IMR-90 (cell line): ENCODE results near the gene KLHL29. TPM values are rescaled to one million over a fixed set of nuclear protein-coding genes. Genes with fewer than 3 reads are reported as not detected.

Experiments
- ATAC-seq: fragments of 200-7000 bp; cut with Tn5 transposase; 2 replicates; pipeline ENCODE4 v1.9.1; 2020; ENCODE audit warnings: low read depth, mild to moderate bottlenecking, moderate library complexity
- BruUV-seq: library from RNA; stranded (reverse); fragments of 400-500 nt; replicated peaks from 2 replicates; lab custom pipeline; 2021; lab: Mats Ljungman, UMichigan
- CTCF ChIA-PET: fragments of 300-600 bp; formaldehyde crosslinking; extraction: SDS; loops from one replicate; lab custom pipeline; 2021; ENCODE audit warnings: antibody characterized with exemption; lab: Yijun Ruan, JAX
- POLR2A ChIA-PET: fragments of 300-600 bp; sonication (Branson Sonifier 250); formaldehyde crosslinking; loops from one replicate; lab custom pipeline; 2022; ENCODE audit warnings: antibody characterized with exemption; ENCODE audit not compliant: unreplicated experiment; lab: Charles Lee
- DNase-seq: peaks from one replicate; pipeline ENCODE4 v3.0.0; 2013
- H2AFZ ChIP-seq: replicated peaks from 2 replicates; pipeline ENCODE3; 2013; ENCODE audit warnings: low read length, mild to moderate bottlenecking; ENCODE audit not compliant: poor library complexity
- H2AK5ac ChIP-seq: 2 replicates; pipeline ENCODE4 v1.6.1; 2013; ENCODE audit warnings: low read depth, low read length, inconsistent platforms
- H2AK9ac ChIP-seq: replicated peaks from 2 replicates; pipeline ENCODE3; 2013; ENCODE audit warnings: mild to moderate bottlenecking, low read depth, low read length, moderate library complexity; ENCODE audit not compliant: poor library complexity
- H2BK120ac ChIP-seq: 2 replicates; pipeline ENCODE4 v1.6.1; 2013; ENCODE audit warnings: low read depth, low read length, inconsistent platforms
- H2BK15ac ChIP-seq: 3 replicates; pipeline ENCODE4 v1.6.1; 2013; ENCODE audit warnings: low read depth, low read length, inconsistent platforms
- H2BK20ac ChIP-seq: 2 replicates; pipeline ENCODE4 v1.6.1; 2013; ENCODE audit warnings: low read depth, mild to moderate bottlenecking, inconsistent platforms, low read length, moderate library complexity
- H2BK5ac ChIP-seq: 2 replicates; pipeline ENCODE4 v1.6.1; 2013; ENCODE audit warnings: mild to moderate bottlenecking, low read depth, low read length, inconsistent platforms; ENCODE audit not compliant: poor library complexity, severe bottlenecking
- H3K14ac ChIP-seq: replicated peaks from 2 replicates; pipeline ENCODE4 v1.6.1; 2013; ENCODE audit warnings: low read depth, low read length, inconsistent platforms
- H3K18ac ChIP-seq: 2 replicates; pipeline ENCODE4 v1.6.1; 2013; ENCODE audit warnings: low read depth, low read length, control low read depth
- H3K23ac ChIP-seq: 2 replicates; pipeline ENCODE4 v1.6.1; 2013; ENCODE audit warnings: low read depth, low read length, inconsistent platforms
- H3K27ac ChIP-seq: 2 replicates; pipeline ENCODE4 v1.5.1; 2013; ENCODE audit warnings: mild to moderate bottlenecking, control low read depth, low read length; ENCODE audit not compliant: insufficient read depth
- H3K27me3 ChIP-seq: 2 replicates; pipeline ENCODE4 v1.6.1; 2013; ENCODE audit warnings: low read length; ENCODE audit not compliant: control insufficient read depth, insufficient read depth
- H3K36me3 ChIP-seq: 2 replicates; pipeline ENCODE4 v1.6.1; 2013; ENCODE audit warnings: low read length, mixed read lengths; ENCODE audit not compliant: control insufficient read depth, insufficient read depth
- H3K4ac ChIP-seq: 2 replicates; pipeline ENCODE4 v1.6.1; 2013; ENCODE audit warnings: low read depth, low read length, inconsistent platforms
- H3K4me1 ChIP-seq: 2 replicates; pipeline ENCODE4 v1.6.1; 2013; ENCODE audit warnings: low read length, mixed read lengths; ENCODE audit not compliant: control insufficient read depth, insufficient read depth
- H3K4me2 ChIP-seq: 2 replicates; pipeline ENCODE4 v1.6.1; 2013; ENCODE audit warnings: low read depth, mild to moderate bottlenecking, control low read depth, low read length, moderate library complexity
- H3K4me3 ChIP-seq: 2 replicates; pipeline ENCODE4 v1.5.1; 2013; ENCODE audit warnings: low read depth, mild to moderate bottlenecking, control low read depth, low read length, moderate library complexity; ENCODE audit not compliant: insufficient read depth
- H3K56ac ChIP-seq: 2 replicates; pipeline ENCODE4 v1.6.1; 2013; ENCODE audit warnings: low read length, inconsistent platforms; ENCODE audit not compliant: insufficient read depth; ENCODE audit errors: extremely low read depth
- H3K79me1 ChIP-seq, 2 experiments: 2 replicates each; pipeline ENCODE4 v1.6.1; 2013; ENCODE audit warnings: low read length in 2 of 2, inconsistent platforms in 1 of 2, low read depth in 1 of 2
- H3K9ac ChIP-seq: 2 replicates; pipeline ENCODE4 v1.6.1; 2013; ENCODE audit warnings: low read depth, low read length, control low read depth
- H3K9me1 ChIP-seq: 2 replicates; pipeline ENCODE4 v1.6.1; 2013; ENCODE audit warnings: low read length, inconsistent platforms; ENCODE audit not compliant: insufficient read depth
- H3K9me3 ChIP-seq: 2 replicates; pipeline ENCODE4 v1.6.1; 2013; ENCODE audit warnings: low read length; ENCODE audit not compliant: control insufficient read depth, insufficient read depth
- H4K20me1 ChIP-seq: 2 replicates; pipeline ENCODE4 v1.6.1; 2013; ENCODE audit warnings: low read length, inconsistent platforms; ENCODE audit not compliant: insufficient read depth
- H4K5ac ChIP-seq: 2 replicates; pipeline ENCODE4 v1.6.1; 2013; ENCODE audit warnings: mild to moderate bottlenecking, low read depth, low read length, control low read depth
- H4K8ac ChIP-seq, 2 experiments: 2 replicates each; pipeline ENCODE4 v1.6.1; 2013; ENCODE audit warnings: low read depth in 2 of 2, low read length in 2 of 2, control low read depth in 1 of 2, inconsistent platforms in 1 of 2
- H4K91ac ChIP-seq: 2 replicates; pipeline ENCODE4 v1.6.1; 2013; ENCODE audit warnings: low read depth, low read length, inconsistent platforms; ENCODE audit not compliant: insufficient read depth
- BHLHE40 ChIP-seq: fragments of 150-350 bp; IDR thresholded peaks from 2 replicates; pipeline ENCODE4 v1.6.1; 2016; ENCODE audit warnings: mild to moderate bottlenecking, low read depth, low read length
- CEBPB ChIP-seq: IDR thresholded peaks from 2 replicates; pipeline ENCODE4 v1.6.1; 2012; ENCODE audit warnings: low read depth, low read length, improper control_type of control experiment
- CHD1 ChIP-seq: IDR thresholded peaks from 2 replicates; pipeline ENCODE4 v1.6.1; 2012; ENCODE audit warnings: low read depth, low read length, improper control_type of control experiment
- FOS ChIP-seq: fragments of 150-350 bp; IDR thresholded peaks from 2 replicates; pipeline ENCODE4 v1.6.1; 2016; ENCODE audit warnings: low read depth, low read length
- MAFK ChIP-seq: IDR thresholded peaks from 2 replicates; pipeline ENCODE4 v1.6.1; 2012; ENCODE audit warnings: low read depth, low read length, improper control_type of control experiment
- MAZ ChIP-seq: IDR thresholded peaks from 2 replicates; pipeline ENCODE4 v1.6.1; 2012; ENCODE audit warnings: low read depth, mild to moderate bottlenecking, low read length, improper control_type of control experiment, moderate library complexity, borderline replicate concordance
- MXI1 ChIP-seq: IDR thresholded peaks from 2 replicates; pipeline ENCODE4 v1.6.1; 2012; ENCODE audit warnings: low read depth, mild to moderate bottlenecking, low read length, moderate library complexity, borderline replicate concordance
- NFE2L2 ChIP-seq: fragments of 150-350 bp; IDR thresholded peaks from 2 replicates; pipeline ENCODE4 v1.6.1; 2016; ENCODE audit warnings: low read depth, mild to moderate bottlenecking, low read length
- POLR2A ChIP-seq: IDR thresholded peaks from 2 replicates; pipeline ENCODE4 v1.6.1; 2012; ENCODE audit warnings: mild to moderate bottlenecking, low read depth, low read length
- RAD21 ChIP-seq: IDR thresholded peaks from 2 replicates; pipeline ENCODE4 v1.6.1; 2012; ENCODE audit warnings: low read length, improper control_type of control experiment
- RCOR1 ChIP-seq: IDR thresholded peaks from 2 replicates; pipeline ENCODE4 v1.6.1; 2012; ENCODE audit warnings: mild to moderate bottlenecking, low read length, improper control_type of control experiment; ENCODE audit not compliant: insufficient replicate concordance
- RFX5 ChIP-seq: IDR thresholded peaks from 2 replicates; pipeline ENCODE4 v1.8.0; 2012; ENCODE audit warnings: low read depth, mild to moderate bottlenecking, low read length, moderate library complexity
- SMC3 ChIP-seq: fragments of 150-350 bp; IDR thresholded peaks from 2 replicates; pipeline ENCODE4 v1.6.1; 2016; ENCODE audit warnings: low read depth, mild to moderate bottlenecking, antibody characterized with exemption, low read length, moderate library complexity
- WGBS, 2 experiments: methylation state at CpG; one replicate each; pipeline versions ENCODE4 v1.1.5 to v1.1.7; 2013; ENCODE audit warnings: missing lambda C conversion rate in 2 of 2; ENCODE audit not compliant: insufficient read length in 1 of 2; ENCODE audit errors: extremely low coverage in 2 of 2; 5-methylcytosine and 5-hydroxymethylcytosine counted together
- dilution Hi-C: fragments of 300-500 bp; cut with HindIII; formaldehyde crosslinking; loops from one replicate; pipeline ENCODE4 v1.14.3; 2018; ENCODE audit warnings: low sequenced_read_pairs; ENCODE audit not compliant: unreplicated experiment
- in situ Hi-C: fragments of 300-500 bp; cut with MboI; formaldehyde crosslinking; loops from 3 replicates; pipeline ENCODE4 v1.14.3; 2019; ENCODE audit warnings: low sequenced_read_pairs, inconsistent platforms, mixed read lengths
- intact Hi-C: fragments of 100-400 bp; cut with micrococcal nuclease; formaldehyde crosslinking; loops from 2 replicates; pipeline ENCODE4 v1.10.0; 2022
- polyA plus RNA-seq, 3 experiments: library from polyadenylated mRNA; depleted of rRNA; stranded (reverse); fragments of >200 nt; gene quantifications; 2 replicates each; pipeline ENCODE4 v1.2.3, GENCODE V29; 2012; ENCODE audit warnings: low replicate concordance in 1 of 3
- total RNA-seq: library from RNA; depleted of rRNA; stranded (reverse); fragments of >200 nt; gene quantifications from 2 replicates; pipeline ENCODE4 v1.2.3, GENCODE V29; 2012
- TF ChIP-seq, protein P1 (sequence below): fragments of 150-350 bp; IDR thresholded peaks from 2 replicates; pipeline ENCODE4 v1.6.1; 2016; ENCODE audit warnings: low read depth, mild to moderate bottlenecking, low read length, moderate library complexity, borderline replicate concordance
- TF ChIP-seq, protein P2 (sequence below): conservative IDR thresholded peaks from 2 replicates; pipeline ENCODE4 v1.5.1; 2012; ENCODE audit warnings: mild to moderate bottlenecking, low read depth, low read length, improper control_type of control experiment
- TF ChIP-seq, protein P3 (sequence below): fragments of 150-350 bp; IDR thresholded peaks from 2 replicates; pipeline ENCODE4 v1.6.1; 2017; ENCODE audit warnings: mild to moderate bottlenecking, antibody characterized with exemption, low read length, low read depth

The KLHL29 gene
- total and polyA plus RNA-seq, 2 of the 4 experiments (the other 2 are of a cell fraction) = 2.0 to 8.0 TPM

DNA sequence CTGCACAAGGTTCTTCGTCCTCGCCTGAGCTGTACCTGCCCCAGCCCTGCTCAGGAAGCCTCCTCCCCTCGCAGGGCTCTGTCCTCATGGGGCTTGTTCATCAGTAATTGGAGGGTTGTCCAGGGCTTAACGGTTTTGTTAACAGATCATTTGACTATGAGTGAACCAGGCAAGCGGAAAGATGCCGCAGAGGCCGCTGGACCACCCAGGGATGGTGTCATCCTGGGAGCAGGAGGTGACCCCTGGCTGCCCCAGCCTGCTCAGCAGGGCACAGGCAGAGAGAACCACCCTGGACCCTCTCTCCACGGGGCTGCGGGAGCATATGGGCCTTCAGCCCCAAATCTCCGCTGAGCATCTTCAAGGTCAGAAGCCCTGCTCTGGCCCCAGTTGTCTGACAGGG is 264.3 kb downstream of the KLHL29 start:
- H3K4me3 ChIP-seq = no peak overlapping the region
- no peak overlapping the region for H3K27ac ChIP-seq
- peaks cover 9% of the 10 kb centered on the region for H3K4me1 ChIP-seq
- no peak overlapping the region for H3K23ac ChIP-seq
- H4K91ac ChIP-seq = no peak overlapping the region
- BruUV-seq = no TSS peak
- no peaks in the 10 kb centered on the region for H3K79me1 ChIP-seq
- no peak overlapping the region for H4K5ac ChIP-seq
- no peaks in the 10 kb centered on the region for H3K9me3 ChIP-seq
- H4K20me1 ChIP-seq = peaks cover 6% of the 10 kb centered on the region; the same call in 1 of the 2 replicates
- H2AK9ac ChIP-seq = peak overlapping the region; percentile 15
- no peak overlapping the region for H3K56ac ChIP-seq
- H3K4me2 ChIP-seq = no peak overlapping the region
- TF ChIP-seq MXI1 (no peak), FOS (no peak), NFE2L2 (no peak), CEBPB (no peak), RAD21 (no peak), BHLHE40 (no peak), RFX5 (no peak), POLR2A (no peak), CHD1 (no peak), MAZ (no peak), MAFK (no peak), SMC3 (no peak), RCOR1 (no peak)
- TF ChIP-seq, protein P1, sequence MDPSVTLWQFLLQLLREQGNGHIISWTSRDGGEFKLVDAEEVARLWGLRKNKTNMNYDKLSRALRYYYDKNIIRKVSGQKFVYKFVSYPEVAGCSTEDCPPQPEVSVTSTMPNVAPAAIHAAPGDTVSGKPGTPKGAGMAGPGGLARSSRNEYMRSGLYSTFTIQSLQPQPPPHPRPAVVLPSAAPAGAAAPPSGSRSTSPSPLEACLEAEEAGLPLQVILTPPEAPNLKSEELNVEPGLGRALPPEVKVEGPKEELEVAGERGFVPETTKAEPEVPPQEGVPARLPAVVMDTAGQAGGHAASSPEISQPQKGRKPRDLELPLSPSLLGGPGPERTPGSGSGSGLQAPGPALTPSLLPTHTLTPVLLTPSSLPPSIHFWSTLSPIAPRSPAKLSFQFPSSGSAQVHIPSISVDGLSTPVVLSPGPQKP = no peak
- TF ChIP-seq, protein P2, sequence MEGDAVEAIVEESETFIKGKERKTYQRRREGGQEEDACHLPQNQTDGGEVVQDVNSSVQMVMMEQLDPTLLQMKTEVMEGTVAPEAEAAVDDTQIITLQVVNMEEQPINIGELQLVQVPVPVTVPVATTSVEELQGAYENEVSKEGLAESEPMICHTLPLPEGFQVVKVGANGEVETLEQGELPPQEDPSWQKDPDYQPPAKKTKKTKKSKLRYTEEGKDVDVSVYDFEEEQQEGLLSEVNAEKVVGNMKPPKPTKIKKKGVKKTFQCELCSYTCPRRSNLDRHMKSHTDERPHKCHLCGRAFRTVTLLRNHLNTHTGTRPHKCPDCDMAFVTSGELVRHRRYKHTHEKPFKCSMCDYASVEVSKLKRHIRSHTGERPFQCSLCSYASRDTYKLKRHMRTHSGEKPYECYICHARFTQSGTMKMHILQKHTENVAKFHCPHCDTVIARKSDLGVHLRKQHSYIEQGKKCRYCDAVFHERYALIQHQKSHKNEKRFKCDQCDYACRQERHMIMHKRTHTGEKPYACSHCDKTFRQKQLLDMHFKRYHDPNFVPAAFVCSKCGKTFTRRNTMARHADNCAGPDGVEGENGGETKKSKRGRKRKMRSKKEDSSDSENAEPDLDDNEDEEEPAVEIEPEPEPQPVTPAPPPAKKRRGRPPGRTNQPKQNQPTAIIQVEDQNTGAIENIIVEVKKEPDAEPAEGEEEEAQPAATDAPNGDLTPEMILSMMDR = no peak
- TF ChIP-seq, protein P3, sequence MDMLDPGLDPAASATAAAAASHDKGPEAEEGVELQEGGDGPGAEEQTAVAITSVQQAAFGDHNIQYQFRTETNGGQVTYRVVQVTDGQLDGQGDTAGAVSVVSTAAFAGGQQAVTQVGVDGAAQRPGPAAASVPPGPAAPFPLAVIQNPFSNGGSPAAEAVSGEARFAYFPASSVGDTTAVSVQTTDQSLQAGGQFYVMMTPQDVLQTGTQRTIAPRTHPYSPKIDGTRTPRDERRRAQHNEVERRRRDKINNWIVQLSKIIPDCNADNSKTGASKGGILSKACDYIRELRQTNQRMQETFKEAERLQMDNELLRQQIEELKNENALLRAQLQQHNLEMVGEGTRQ = no peak
- CTCF ChIA-PET = no interaction called here
- no peak overlapping the region for H2BK120ac ChIP-seq
- POLR2A ChIA-PET = no interaction called here
- peaks cover 15% of the 10 kb centered on the region for H3K9me1 ChIP-seq
- no peak overlapping the region for H2BK15ac ChIP-seq
- H2AK5ac ChIP-seq = no peak overlapping the region
- in situ Hi-C loops = no loop called here
- no CpG with 5 or more reads among the region's 10 CpGs for WGBS, 2 experiments
- no peak for ATAC-seq
- no peak overlapping the region for H3K4ac ChIP-seq
- H3K27me3 ChIP-seq = no peaks in the 10 kb centered on the region
- dilution Hi-C loops = no loop called here
- no peak overlapping the region for H4K8ac ChIP-seq
- DNase-seq = no peak
- H2BK20ac ChIP-seq = no peak overlapping the region
- no peak overlapping the region for H2BK5ac ChIP-seq
- H3K18ac ChIP-seq = no peak overlapping the region
- intact Hi-C loops = no loop called here
- H3K36me3 ChIP-seq = peaks cover 13% of the 10 kb centered on the region; the same call in 1 of the 2 replicates
- H2AFZ ChIP-seq = no peak overlapping the region
- H3K14ac ChIP-seq = no peak overlapping the region
- no peak overlapping the region for H3K9ac ChIP-seq
